SH-SY5Y (cell line): Measurements from ENCODE around the gene CDAN1.

Experiments used
- GATA2 ChIP-seq: IDR thresholded peaks from 2 replicates; pipeline ENCODE4 v1.6.1; 2011; ENCODE audit warnings: mild to moderate bottlenecking, low read depth, low read length
- GATA3 ChIP-seq: IDR thresholded peaks from 2 replicates; pipeline ENCODE4 v1.6.1; 2011; ENCODE audit warnings: low read depth, mild to moderate bottlenecking, low read length, moderate library complexity

Gene CDAN1

GRCh38 chr15:42741710-42742109, 4.8 kb upstream of the CDAN1 start:
- TF ChIP-seq GATA3 (0 out of 2 replicates have a peak, but pooled peaks have one; percentile 26), GATA2 (0 out of 2 replicates have a peak, but pooled peaks have one; percentile 5)

- no peak for TF ChIP-seq GATA3
- no peak for TF ChIP-seq GATA2
Observed at GRCh38 chr15:42737529-42738328, 801 bp upstream of the CDAN1 start.

- TF ChIP-seq GATA2: no peak
- TF ChIP-seq GATA3: no peak
Observed at GRCh38 chr15:42736178-42736792, 643 bp downstream of the CDAN1 start.

GRCh38 chr15:42735382-42736165, 1.4 kb downstream of the CDAN1 start:
- no peak for TF ChIP-seq GATA2
- TF ChIP-seq GATA3: no peak

GRCh38 chr15:42734076-42734672, 2.8 kb downstream of the CDAN1 start:
- no peak for TF ChIP-seq GATA2
- TF ChIP-seq GATA3: no peak

- TF ChIP-seq GATA2 (no peak), GATA3 (no peak)
Observed at GRCh38 chr15:42733027-42733426, 3.9 kb downstream of the CDAN1 start.

GRCh38 chr15:42732095-42732827, 4.7 kb downstream of the CDAN1 start:
- TF ChIP-seq GATA2: no peak
- no peak for TF ChIP-seq GATA3

GRCh38 chr15:42731461-42731860, 5.5 kb downstream of the CDAN1 start:
- no peak for TF ChIP-seq GATA3
- TF ChIP-seq GATA2: no peak

- TF ChIP-seq GATA3 (no peak), GATA2 (no peak)
Observed at GRCh38 chr15:42730536-42730935, 6.4 kb downstream of the CDAN1 start.

- no peak for TF ChIP-seq GATA3
- no peak for TF ChIP-seq GATA2
Observed at GRCh38 chr15:42730135-42730534, 6.8 kb downstream of the CDAN1 start.

- TF ChIP-seq GATA2 (no peak), GATA3 (no peak)
Observed at GRCh38 chr15:42729409-42729808, 7.5 kb downstream of the CDAN1 start.

GRCh38 chr15:42728972-42729371, 8.0 kb downstream of the CDAN1 start:
- no peak for TF ChIP-seq GATA3
- no peak for TF ChIP-seq GATA2

- no peak for TF ChIP-seq GATA2
- no peak for TF ChIP-seq GATA3
Observed at GRCh38 chr15:42728560-42728959, 8.4 kb downstream of the CDAN1 start.
